ENCODE measurements around the gene TTC17. TPM values are rescaled to one million over a fixed set of nuclear protein-coding genes. Genes with fewer than 3 reads are reported as not detected.
"Not testable (repeated sequence)": the region's sequence is repeated elsewhere in the genome, so short reads cannot be mapped to it uniquely, and the experiment has no call there.

Gene TTC17, protein sequence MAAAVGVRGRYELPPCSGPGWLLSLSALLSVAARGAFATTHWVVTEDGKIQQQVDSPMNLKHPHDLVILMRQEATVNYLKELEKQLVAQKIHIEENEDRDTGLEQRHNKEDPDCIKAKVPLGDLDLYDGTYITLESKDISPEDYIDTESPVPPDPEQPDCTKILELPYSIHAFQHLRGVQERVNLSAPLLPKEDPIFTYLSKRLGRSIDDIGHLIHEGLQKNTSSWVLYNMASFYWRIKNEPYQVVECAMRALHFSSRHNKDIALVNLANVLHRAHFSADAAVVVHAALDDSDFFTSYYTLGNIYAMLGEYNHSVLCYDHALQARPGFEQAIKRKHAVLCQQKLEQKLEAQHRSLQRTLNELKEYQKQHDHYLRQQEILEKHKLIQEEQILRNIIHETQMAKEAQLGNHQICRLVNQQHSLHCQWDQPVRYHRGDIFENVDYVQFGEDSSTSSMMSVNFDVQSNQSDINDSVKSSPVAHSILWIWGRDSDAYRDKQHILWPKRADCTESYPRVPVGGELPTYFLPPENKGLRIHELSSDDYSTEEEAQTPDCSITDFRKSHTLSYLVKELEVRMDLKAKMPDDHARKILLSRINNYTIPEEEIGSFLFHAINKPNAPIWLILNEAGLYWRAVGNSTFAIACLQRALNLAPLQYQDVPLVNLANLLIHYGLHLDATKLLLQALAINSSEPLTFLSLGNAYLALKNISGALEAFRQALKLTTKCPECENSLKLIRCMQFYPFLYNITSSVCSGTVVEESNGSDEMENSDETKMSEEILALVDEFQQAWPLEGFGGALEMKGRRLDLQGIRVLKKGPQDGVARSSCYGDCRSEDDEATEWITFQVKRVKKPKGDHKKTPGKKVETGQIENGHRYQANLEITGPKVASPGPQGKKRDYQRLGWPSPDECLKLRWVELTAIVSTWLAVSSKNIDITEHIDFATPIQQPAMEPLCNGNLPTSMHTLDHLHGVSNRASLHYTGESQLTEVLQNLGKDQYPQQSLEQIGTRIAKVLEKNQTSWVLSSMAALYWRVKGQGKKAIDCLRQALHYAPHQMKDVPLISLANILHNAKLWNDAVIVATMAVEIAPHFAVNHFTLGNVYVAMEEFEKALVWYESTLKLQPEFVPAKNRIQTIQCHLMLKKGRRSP
- total RNA-seq = 10 to 100 TPM; 69.6 to 85.7 TPM
- long read RNA-seq, full-length matches to known transcripts = 16 of 129 reads
- long read RNA-seq, partial matches to known transcripts = 24 of 129 reads
- long read RNA-seq, other reads (novel, unspliced or antisense) = 89 of 129 reads

DNA sequence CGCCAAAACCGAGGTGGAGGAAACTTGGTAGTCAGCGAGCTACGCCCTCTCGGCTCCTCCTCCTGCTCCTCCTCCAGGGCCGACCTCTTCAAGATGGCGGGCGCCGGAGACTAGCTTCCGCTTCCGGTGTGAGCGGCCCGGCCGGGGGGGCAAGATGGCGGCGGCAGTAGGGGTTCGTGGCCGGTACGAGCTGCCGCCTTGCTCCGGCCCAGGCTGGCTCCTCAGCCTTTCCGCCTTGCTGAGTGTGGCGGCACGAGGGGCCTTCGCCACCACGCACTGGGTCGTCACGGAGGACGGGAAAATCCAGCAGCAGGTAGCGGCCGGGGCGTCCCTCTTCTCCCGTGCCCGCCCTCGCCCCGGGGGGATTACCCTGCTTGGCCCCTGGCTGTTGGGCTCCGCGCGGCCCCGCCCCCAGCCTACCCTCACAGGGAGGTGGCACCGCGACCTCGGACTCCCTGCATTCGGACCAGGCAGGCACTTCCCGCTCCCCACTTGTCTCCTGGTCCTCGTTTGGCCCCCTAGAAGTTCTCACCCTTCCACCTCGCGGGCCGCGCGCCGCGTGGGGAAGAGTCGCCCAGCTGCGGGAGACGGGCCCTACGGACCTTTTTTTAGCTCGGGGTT, at the start of gene TTC17:
Gene TTC17 (plus strand): TSS at position 120 of the 621 bp plus-strand sequence. CDS start 35 bp downstream, at position 155.
- intact Hi-C loops (cut with DNase I, micrococcal nuclease) = no loop called here
- DNase-seq = peak; percentile 96 to 97
- ATAC-seq = peak; percentile 99

DNA sequence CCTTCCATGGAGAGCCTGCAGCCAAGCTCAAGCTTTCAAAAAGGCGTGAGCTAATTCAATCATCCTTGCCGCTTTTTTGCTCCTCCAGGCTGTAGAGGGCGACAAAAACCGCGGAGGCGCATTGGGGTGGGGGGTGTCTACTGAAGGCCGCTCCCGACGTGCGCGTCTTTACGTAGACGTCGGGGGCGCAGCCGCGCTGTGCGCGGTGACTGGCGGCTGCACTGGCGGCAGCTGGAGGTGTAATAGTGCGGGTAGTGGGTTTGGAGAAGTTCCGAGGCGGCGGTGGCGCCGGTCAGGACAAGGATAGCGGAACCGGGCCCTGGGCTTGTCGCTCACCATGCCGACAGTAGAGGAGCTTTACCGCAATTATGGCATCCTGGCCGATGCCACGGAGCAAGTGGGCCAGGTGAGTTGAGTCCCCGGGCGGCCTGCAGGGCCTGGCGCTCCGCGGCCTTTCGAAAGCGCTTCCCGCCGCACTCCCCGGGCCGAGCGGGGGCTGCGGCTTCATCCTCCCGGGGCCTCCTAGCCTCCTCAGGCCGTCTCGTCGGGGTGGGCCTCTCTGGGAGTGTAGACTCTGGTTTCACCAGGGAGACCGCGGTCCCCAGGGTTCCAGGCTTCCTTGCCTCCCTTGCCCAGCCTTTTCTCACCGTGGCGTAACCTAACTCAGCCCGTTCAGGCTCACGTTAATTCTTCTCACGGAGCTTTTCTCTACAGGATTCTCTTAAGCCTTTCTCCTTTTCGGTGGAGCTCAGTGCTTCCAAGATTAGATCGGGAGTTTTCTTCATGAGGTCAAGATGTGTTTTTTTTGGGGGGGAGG, 46.7 kb upstream of the TTC17 start, which contains the start of gene API5:
Gene API5 (plus strand): TSS at position 206 of the 817 bp plus-strand sequence. CDS start 132 bp downstream, at position 338.
- intact Hi-C loops (cut with DNase I, micrococcal nuclease) = no loop called here
- DNase-seq (peak; percentile 89 to 92), ATAC-seq (peak; percentile 99)

DNA sequence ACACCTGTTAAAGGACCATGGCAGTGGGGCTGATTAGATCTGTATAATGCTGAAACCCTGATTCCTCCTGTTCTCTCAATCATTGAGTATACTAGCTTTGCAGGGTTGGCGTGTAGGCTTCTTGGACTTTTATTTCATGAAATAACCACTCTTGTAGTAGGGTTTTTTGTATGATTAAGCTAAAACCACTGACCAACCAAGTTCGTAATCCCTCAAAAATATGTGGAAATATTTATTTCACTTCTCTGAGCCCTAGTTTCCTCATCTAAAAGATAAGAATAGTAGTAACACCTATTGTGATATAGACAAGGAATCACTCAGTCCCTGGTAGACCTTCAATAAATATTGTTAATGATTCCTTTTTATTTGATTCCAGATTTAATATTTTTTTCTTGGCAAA, 42.8 kb upstream of the TTC17 start:
- DNase-seq = no peak
- intact Hi-C loops (cut with DNase I, micrococcal nuclease) = no loop called here
- ATAC-seq = no peak

DNA sequence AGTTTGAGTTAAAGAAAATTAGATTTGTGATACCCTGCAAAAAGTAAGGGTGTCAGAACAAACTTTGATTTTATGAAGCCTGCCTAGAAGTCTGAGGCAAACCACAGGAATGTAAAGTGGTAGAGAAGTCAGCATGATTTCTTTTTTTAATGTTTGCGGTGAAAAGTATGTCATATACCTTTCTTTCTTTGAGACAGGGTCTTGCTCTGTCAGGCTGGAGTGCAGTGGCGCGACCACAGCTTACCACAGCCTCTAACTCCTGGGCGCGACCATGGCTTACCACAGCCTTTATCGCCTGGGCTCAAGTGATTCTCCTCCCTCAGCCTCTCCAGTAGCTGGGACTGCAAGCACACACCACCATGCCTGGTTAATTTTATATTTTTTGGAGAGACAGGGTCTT, 42.3 kb upstream of the TTC17 start:
- no peak for ATAC-seq
- no peak for DNase-seq
- intact Hi-C loops (cut with DNase I, micrococcal nuclease) = no loop called here

DNA sequence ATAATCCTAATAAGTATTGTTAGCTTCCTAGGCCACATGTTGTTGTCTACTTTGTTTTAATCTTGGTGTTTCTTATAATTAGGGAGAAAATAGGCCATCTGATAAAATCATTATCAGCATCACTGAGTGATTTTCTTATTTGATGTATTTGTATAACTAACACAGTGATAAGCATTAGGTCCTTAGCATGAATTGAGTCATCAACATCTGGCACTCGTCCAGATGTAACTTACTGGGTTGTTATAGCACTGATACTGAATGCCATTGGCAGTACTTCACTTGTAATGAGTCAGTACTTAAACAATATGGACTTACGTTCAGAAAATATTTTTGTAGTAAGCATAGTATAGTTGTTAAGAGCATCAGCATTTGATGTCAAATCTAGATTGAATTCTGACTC, 30.7 kb upstream of the TTC17 start:
- peak; percentile 65 for ATAC-seq
- intact Hi-C loops (cut with DNase I, micrococcal nuclease) = no loop called here
- no peak for DNase-seq

DNA sequence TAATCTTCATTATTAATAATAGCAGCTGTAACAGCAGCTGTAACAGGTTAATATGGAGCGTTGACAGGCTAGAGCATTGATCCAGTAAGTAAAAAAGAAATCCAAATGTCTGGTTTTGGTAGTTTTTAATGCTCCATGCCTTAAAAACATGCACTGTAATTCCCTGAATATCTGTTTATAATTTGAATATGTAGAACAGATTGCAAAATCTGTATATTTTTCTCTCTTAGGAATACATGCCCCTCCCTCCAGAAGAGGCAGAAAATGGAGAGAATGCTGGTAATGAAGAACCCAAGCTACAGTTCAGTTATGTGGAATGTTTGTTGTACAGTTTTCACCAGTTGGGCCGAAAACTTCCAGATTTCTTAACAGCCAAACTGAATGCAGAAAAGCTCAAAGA, 30.2 kb upstream of the TTC17 start:
- no peak for ATAC-seq
- intact Hi-C loops (cut with DNase I, micrococcal nuclease) = no loop called here

DNA sequence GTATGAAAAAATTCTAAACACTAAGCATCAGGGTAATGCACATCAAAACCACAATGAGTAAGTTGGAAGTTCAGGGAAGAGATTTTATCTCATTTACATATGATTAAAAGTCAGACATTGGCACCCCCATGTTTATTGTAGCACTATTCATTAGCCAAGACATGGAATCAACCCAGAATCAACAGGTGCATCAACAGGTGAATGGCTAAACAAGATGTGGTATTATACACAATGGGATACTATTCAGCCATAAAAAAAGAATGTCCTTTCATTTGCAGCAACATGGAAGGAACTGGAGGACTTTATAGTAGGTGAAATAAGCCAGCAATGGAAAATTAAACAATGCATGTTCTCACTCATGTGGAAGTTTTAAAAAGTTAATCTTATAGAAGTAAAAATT, 17.6 kb upstream of the TTC17 start:
- no peak for DNase-seq
- no peak for ATAC-seq
- intact Hi-C loops (cut with DNase I, micrococcal nuclease) = no loop called here

More for the DNA sequence above, 30.2 kb upstream of the TTC17 start:
- DNase-seq = no peak

DNA sequence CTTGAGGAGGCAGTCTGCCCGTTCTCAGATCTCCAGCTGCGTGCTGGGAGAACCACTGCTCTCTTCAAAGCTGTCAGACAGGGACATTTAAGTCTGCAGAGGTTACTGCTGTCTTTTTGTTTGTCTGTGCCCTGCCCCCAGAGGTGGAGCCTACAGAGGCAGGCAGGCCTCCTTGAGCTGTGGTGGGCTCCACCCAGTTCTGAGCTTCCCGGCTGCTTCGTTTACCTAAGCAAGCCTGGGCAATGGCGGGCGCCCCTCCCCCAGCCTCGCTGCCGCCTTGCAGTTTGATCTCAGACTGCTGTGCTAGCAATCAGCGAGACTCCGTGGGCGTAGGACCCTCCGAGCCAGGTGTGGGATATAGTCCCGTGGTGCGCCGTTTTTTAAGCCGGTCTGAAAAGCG, 7.3 kb upstream of the TTC17 start:
- DNase-seq = peak; percentile 45 to 65
- ATAC-seq; intact Hi-C loops (cut with DNase I, micrococcal nuclease): not testable (repeated sequence)

DNA sequence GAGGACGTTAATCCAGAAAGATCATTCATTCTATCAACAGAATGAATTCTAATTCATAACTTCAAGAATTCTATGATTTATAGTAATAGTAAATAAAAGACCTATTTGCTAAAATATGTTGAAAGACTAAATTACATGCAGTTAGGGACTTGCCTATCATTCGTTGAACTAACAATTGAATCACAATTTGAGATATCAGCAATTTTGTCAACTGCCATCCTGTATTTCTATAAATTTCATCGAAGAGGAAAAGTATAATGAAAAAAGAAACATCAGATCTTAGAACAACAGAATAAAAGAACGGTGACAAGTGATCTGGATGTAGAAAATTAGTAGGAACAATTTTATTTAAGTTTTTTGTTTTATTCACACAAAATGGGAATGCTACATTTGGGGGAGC, 4.4 kb upstream of the TTC17 start:
- ATAC-seq (no peak), DNase-seq (no peak)
- intact Hi-C loops (cut with DNase I, micrococcal nuclease) = no loop called here

DNA sequence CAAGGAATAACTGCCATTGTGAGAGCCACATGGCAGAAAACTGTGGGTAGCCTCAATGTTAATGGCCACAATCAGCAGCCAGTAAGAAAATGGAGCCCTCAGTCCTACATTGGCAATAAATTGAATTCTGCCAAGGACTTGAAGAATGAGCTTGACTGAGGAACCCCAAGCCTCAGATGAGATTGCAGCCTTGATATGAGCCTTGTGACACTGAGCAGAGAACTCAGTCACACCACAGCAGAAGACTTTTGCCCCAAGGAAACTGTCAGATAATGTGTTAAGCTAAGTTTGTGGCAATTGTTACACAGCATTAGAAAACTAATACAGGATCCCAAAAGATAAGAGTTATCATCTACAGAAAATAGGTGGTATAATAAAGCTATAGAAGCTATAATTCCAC, 2.4 kb upstream of the TTC17 start:
- ATAC-seq = no peak
- intact Hi-C loops (cut with DNase I, micrococcal nuclease) = no loop called here
- no peak for DNase-seq

DNA sequence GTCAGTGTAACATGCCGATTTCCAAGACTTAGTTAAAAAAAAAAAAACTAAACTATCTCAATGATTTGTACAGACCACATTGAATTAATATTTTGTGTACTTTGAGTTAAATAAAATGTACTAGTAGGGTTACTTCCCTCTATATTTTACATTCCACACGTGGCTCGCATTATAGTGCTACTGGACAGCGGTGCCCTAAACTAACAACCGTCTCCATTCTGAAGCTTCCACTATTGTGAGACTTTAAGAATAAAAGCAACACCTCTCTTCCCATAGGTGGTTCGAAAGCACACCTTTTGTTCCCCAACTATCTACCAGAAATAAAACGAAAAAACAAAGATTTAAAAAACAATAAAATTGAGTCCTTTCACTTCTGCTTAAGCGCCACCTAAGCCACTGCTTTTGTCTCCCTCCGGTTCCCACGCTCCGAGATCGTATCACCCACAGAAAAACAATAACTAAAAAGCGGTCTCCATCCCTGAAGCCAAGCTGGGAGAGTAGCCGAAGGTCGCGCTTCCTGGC, 380 bp upstream of the TTC17 start:
- intact Hi-C loops (cut with DNase I, micrococcal nuclease) = no loop called here
- ATAC-seq (peak; percentile 33), DNase-seq (no peak)

DNA sequence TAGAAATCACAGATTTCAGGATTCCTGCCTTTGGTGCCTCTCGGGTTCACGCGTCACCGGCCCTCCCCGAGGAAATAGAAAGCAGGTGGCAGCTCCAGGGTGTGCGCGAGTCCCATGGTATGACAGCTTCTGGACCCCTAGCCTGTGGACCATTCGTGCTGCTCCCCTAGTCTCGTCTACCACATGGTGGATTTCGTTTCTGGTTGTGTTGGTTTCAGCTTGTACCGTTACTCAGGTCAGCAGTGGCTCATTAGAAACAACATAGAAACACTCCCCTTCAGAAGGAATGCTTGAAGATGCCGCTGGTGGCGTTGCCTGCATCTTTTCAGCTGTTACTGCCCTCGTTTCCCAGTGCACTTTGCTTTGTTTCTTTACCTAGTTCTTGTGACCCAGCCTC, 700 bp downstream of the TTC17 start:
- DNase-seq = peak; percentile 33 to 34
- intact Hi-C loops (cut with DNase I, micrococcal nuclease) = no loop called here
- peak; percentile 51 for ATAC-seq

DNA sequence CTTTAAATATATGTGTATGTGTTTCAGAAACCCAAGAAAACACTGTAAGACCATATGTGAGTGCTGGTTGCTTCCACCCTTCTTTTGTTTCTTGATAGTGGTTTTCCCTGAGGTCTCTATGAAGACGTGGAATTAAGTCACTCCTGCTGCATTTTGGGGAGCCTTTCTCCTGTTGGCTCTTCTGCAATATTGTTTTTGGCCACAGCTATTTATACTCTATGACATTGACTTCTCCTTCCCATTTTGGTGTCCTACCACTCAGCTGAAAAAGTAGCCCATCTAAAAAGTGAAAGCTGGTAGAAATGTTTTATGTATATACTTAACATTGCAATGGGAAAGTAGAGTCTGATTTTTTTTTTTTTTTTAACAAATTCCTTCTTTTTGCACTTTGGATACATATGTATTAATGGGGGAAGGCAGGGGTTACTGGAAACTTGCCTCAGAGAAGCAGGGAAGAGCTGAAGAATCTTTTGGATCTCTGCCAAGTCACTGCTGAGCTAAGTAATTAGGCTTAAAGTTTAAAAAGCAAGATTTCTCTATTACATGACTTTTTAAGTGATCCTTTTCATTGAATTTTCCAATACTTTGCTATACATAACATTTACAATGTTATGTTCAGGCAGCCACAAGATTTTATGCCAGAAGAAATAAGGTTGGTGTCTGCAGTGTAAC, 1.8 kb downstream of the TTC17 start:
- no peak for DNase-seq
- intact Hi-C loops (cut with DNase I, micrococcal nuclease) = no loop called here
- no peak for ATAC-seq

DNA sequence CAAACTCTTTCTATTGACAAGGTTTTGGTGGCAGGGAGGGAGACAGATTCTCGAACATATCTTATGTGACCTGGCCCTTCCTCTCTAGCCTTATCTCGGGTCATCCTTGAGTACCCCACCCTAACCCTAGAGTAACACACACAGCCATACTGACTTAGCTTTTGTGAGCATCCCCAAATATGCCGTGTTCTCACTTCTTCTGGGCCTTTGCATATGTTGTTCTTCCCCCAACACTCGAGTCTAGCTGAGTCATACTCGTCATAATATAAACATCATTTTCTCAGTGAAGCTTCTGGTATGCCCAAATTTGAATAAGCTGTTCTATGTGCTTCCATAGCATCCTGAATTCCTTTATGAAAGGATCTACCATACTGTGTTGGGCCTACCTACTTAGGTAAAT, 8.0 kb downstream of the TTC17 start:
- no peak for DNase-seq
- no peak for ATAC-seq
- intact Hi-C loops (cut with DNase I, micrococcal nuclease) = no loop called here

DNA sequence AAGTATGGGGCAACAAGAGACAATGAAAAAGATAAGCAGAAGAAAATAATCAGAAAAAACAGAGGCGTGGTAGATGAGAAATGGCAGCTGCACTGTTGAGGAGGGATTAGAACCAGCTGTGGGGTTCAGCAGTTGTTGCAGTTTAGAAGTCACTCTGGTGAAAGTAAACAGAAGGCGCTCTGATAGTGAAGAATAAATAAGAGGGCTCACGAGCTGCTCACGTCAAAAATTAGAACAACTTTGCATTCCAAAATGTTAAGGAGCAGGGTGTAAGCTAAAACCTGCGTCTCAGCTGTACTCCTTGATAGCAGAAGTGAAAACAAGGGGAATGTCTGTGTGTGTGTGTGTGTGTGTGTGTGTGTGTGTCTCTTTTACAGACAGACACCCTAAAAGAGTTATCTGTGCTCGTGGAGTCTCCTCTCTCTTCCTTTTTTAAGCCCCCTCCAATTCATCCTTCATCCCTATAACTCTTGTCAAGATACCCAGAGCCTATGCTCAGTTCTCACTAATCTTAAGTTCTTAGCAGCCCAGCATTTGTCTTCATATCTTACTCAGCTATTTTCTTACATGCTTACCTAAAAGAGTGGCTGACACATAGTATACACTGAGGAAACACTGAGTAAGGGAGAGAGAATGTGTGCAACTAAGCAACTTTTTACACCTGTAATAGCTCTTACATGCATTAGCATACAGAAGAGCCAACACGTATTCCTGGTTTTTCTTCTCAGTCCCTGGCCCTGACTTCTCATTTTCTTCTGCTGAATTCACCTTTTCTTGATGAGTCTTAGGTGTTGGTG, 8.9 kb downstream of the TTC17 start:
- DNase-seq (no peak), ATAC-seq (no peak)
- intact Hi-C loops (cut with DNase I, micrococcal nuclease) = no loop called here

DNA sequence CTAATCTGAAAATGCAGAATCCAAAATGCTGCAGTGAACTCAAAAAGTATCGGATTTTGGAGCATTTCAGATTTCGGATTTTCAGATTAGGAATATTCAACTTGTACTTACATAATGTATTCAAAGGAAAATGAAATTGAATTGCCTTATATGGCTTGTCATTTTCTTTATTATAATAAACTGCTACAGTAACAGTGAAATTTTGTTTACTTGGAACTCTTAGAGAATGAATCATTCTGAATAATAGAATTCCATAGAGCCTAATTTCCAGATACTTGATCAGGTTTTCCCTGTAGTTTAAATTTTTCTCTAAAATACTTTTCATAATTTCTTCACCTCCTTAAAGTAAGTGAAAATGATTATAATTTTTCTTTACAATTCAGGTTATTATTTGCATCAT, 17.3 kb downstream of the TTC17 start:
- intact Hi-C loops (cut with DNase I, micrococcal nuclease) = no loop called here
- DNase-seq (no peak), ATAC-seq (no peak)
